OCI-LY1 (cell line): ENCODE results near the gene ROBO1.

Source experiments
- H2AFZ ChIP-seq: fragments of 200-600 bp; sonication (generic), shearing (Covaris generic); 2 replicates; pipeline ENCODE4 v1.6.0; 2014; ENCODE audit warnings: antibody characterized with exemption, mild to moderate bottlenecking, low read length
- H3F3A ChIP-seq: fragments of 200-600 bp; sonication (generic), shearing (Covaris generic); 2 replicates; pipeline ENCODE4 v1.6.0; 2014; ENCODE audit warnings: mild to moderate bottlenecking, antibody characterized with exemption, low read length, moderate library complexity; ENCODE audit not compliant: insufficient read depth
- H3K27ac ChIP-seq: fragments of 200-600 bp; sonication (generic); 2 replicates; pipeline ENCODE4 v1.5.1; 2014; ENCODE audit warnings: low read length, mixed run types, mild to moderate bottlenecking, low read depth; ENCODE audit not compliant: poor library complexity, severe bottlenecking
- H3K27me3 ChIP-seq: fragments of 200-600 bp; sonication (generic); 2 replicates; pipeline ENCODE4 v1.6.0; 2014; ENCODE audit warnings: antibody characterized with exemption, mild to moderate bottlenecking, low read length, moderate library complexity; ENCODE audit not compliant: insufficient read depth
- H3K36me3 ChIP-seq: fragments of 200-600 bp; sonication (generic); 2 replicates; pipeline ENCODE4 v1.6.1; 2014; ENCODE audit warnings: mild to moderate bottlenecking, antibody characterized with exemption, low read length, moderate library complexity, mixed read lengths; ENCODE audit not compliant: insufficient read depth
- H3K4me1 ChIP-seq: fragments of 200-600 bp; sonication (generic); 2 replicates; pipeline ENCODE4 v1.5.1; 2014; ENCODE audit warnings: mild to moderate bottlenecking, low read length, moderate library complexity; ENCODE audit not compliant: insufficient read depth, severe bottlenecking
- H3K4me2 ChIP-seq: fragments of 200-600 bp; sonication (generic), shearing (Covaris generic); 2 replicates; pipeline ENCODE4 v1.6.1; 2014; ENCODE audit warnings: low read length
- H3K4me3 ChIP-seq: fragments of 200-600 bp; sonication (generic); 2 replicates; pipeline ENCODE4 v1.5.1; 2014; ENCODE audit warnings: low read length, low read depth, mild to moderate bottlenecking, mixed read lengths; ENCODE audit not compliant: poor library complexity, severe bottlenecking
- H3K79me2 ChIP-seq: fragments of 200-600 bp; shearing (Covaris generic); 2 replicates; pipeline ENCODE4 v1.6.1; 2016; ENCODE audit warnings: mixed run types, low read length, mixed read lengths; ENCODE audit not compliant: insufficient read depth
- H3K9ac ChIP-seq: fragments of 200-600 bp; sonication (generic), shearing (Covaris generic); 2 replicates; pipeline ENCODE4 v1.6.1; 2014; ENCODE audit warnings: mild to moderate bottlenecking, low read length, mixed read lengths
- H3K9me2 ChIP-seq: fragments of 200-600 bp; sonication (generic), shearing (Covaris generic); 2 replicates; pipeline ENCODE4 v1.6.1; 2014; ENCODE audit warnings: low read depth, mild to moderate bottlenecking, low read length, mixed read lengths
- H3K9me3 ChIP-seq: fragments of 200-600 bp; shearing (Covaris generic); 2 replicates; pipeline ENCODE4 v1.6.1; 2014; ENCODE audit warnings: low read length, mixed read lengths
- H4K20me1 ChIP-seq: fragments of 200-600 bp; sonication (generic), shearing (Covaris generic); 2 replicates; pipeline ENCODE4 v1.6.0; 2016; ENCODE audit warnings: mild to moderate bottlenecking, low read length; ENCODE audit not compliant: insufficient read depth
- EZH2 ChIP-seq: fragments of 200-600 bp; sonication (generic), shearing (Covaris generic); IDR thresholded peaks from 2 replicates; pipeline ENCODE4 v1.8.0; 2017; ENCODE audit warnings: borderline replicate concordance, mixed run types, mild to moderate bottlenecking, antibody characterized with exemption, low read length, moderate library complexity, mixed read lengths
- TF ChIP-seq, protein P1 (sequence below): fragments of 200-600 bp; sonication (generic), shearing (Covaris generic); IDR thresholded peaks from 2 replicates; pipeline ENCODE4 v1.5.1; 2017; ENCODE audit warnings: mild to moderate bottlenecking, antibody characterized with exemption, low read length, moderate library complexity, mixed read lengths

The ROBO1 gene

DNA sequence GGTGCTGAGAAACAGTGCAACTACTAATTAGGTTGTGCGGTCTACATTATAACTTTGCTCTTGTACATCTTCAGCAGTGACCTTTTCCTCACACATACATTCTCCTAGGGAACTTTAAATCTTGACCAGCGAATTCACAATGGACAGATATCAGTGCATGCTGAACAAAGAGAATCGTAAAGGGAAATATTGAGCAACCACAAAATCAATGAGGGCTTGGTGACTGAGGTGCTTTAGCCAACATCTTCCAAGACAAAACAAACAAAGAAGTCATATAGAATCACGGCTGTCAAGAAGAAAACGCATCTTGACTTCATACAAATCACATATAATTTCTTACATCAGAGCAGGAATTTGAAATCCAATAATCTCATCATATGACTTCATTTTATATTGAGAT lies 1022.0 kb downstream of the ROBO1 start:
- H3K4me3 ChIP-seq: no peak overlapping the region
- TF ChIP-seq EZH2: no peak
- TF ChIP-seq, protein P1, sequence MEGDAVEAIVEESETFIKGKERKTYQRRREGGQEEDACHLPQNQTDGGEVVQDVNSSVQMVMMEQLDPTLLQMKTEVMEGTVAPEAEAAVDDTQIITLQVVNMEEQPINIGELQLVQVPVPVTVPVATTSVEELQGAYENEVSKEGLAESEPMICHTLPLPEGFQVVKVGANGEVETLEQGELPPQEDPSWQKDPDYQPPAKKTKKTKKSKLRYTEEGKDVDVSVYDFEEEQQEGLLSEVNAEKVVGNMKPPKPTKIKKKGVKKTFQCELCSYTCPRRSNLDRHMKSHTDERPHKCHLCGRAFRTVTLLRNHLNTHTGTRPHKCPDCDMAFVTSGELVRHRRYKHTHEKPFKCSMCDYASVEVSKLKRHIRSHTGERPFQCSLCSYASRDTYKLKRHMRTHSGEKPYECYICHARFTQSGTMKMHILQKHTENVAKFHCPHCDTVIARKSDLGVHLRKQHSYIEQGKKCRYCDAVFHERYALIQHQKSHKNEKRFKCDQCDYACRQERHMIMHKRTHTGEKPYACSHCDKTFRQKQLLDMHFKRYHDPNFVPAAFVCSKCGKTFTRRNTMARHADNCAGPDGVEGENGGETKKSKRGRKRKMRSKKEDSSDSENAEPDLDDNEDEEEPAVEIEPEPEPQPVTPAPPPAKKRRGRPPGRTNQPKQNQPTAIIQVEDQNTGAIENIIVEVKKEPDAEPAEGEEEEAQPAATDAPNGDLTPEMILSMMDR: no peak

DNA sequence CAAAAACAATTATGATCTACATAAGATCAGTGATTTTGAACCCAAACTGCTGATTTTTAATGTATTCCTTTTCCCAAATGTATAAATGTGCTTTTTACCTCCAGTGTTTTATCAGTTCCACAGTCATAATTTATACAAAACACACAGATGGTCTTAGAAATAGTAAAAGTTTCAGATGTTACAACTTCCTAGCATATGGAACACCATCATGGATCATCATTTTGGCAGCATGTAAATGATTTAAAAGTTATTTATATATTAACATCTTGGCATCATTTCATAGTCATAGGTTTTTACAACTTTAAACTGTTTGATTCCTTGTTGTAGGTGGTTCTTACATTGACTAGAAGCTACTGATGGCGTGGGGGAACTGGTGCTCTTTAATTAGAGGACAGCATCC lies 1025.3 kb downstream of the ROBO1 start:
- Histone ChIP-seq H3K9me2 (no peaks in the 10 kb centered on the region), H3K79me2 (no peaks in the 10 kb centered on the region), H3K36me3 (no peaks in the 10 kb centered on the region), H3K9me3 (no peaks in the 10 kb centered on the region), H3F3A (no peaks in the 10 kb centered on the region), H4K20me1 (no peaks in the 10 kb centered on the region), H3K27ac (no peak overlapping the region), H3K4me3 (no peak overlapping the region), H2AFZ (no peak overlapping the region), H3K4me1 (no peaks in the 10 kb centered on the region), H3K27me3 (no peaks in the 10 kb centered on the region), H3K4me2 (no peak overlapping the region), H3K9ac (no peak overlapping the region)
- TF ChIP-seq EZH2: no peak

More for the DNA sequence above, 1022.0 kb downstream of the ROBO1 start:
- no peak overlapping the region for H3K27ac ChIP-seq
- no peaks in the 10 kb centered on the region for H3K79me2 ChIP-seq
- H2AFZ ChIP-seq: no peak overlapping the region
- H3K9me3 ChIP-seq: no peaks in the 10 kb centered on the region
- H4K20me1 ChIP-seq: no peaks in the 10 kb centered on the region
- no peaks in the 10 kb centered on the region for H3K4me1 ChIP-seq
- no peak overlapping the region for H3K4me2 ChIP-seq
- no peaks in the 10 kb centered on the region for H3K9me2 ChIP-seq
- H3F3A ChIP-seq: no peaks in the 10 kb centered on the region
- H3K27me3 ChIP-seq: no peaks in the 10 kb centered on the region
- no peak overlapping the region for H3K9ac ChIP-seq
- H3K36me3 ChIP-seq: no peaks in the 10 kb centered on the region

DNA sequence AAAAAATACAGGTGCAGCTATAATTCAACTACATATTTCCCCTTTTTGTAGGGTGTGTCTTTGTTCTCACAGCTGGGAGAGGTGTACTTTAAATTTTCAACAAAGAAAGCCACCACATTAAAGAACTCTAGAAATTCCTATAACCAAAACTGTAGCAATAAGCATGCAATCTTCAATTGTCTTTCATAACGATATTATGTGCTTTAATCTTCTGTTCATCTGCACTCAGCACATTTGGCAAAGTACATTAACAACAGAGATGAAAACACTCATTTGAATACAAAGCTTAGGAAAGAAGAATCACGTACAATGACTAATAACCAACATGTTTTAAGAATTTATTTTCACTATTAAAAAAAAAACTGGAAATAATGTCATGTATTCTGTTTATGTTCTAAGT lies 1025.8 kb downstream of the ROBO1 start:
- Histone ChIP-seq H3K4me3 (no peak overlapping the region), H3K9me3 (no peaks in the 10 kb centered on the region), H2AFZ (no peak overlapping the region), H3F3A (no peaks in the 10 kb centered on the region), H3K36me3 (no peaks in the 10 kb centered on the region), H3K4me2 (no peak overlapping the region), H3K4me1 (no peaks in the 10 kb centered on the region), H3K9ac (no peak overlapping the region), H4K20me1 (no peaks in the 10 kb centered on the region), H3K27ac (no peak overlapping the region), H3K9me2 (no peaks in the 10 kb centered on the region), H3K27me3 (no peaks in the 10 kb centered on the region), H3K79me2 (no peaks in the 10 kb centered on the region)
- TF ChIP-seq EZH2: no peak
- TF ChIP-seq, protein P1: no peak

DNA sequence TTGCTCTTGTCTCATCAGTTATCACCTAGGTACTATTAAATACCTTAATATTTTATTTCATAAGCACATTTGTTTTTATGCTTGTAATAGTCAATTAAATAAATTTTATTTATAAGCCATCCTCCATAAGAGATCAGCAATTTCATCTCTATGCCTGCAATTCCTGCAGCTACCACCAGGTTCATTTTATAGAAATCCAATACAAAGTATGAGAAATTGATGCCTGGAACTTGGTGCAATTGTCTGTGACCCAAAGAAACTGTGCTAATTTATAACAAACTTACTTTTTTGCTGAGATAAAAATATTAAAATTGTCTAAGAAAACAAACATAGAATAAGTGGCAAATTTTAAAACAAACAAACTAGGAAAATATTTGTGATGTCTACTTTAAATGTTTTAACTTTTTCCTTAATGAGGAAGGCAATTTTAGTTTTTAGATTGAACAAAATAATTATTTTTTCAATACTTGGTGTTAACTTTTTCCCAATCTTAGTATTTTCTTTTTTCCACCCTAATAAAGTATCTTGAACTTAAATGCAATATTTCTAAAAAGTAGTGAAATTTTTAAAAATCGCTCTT lies 1026.6 kb downstream of the ROBO1 start:
- Histone ChIP-seq H3K79me2 (no peaks in the 10 kb centered on the region), H3K36me3 (no peaks in the 10 kb centered on the region), H3K9ac (no peak overlapping the region), H3K4me1 (no peaks in the 10 kb centered on the region), H4K20me1 (no peaks in the 10 kb centered on the region), H3K27me3 (no peaks in the 10 kb centered on the region), H3K9me2 (no peaks in the 10 kb centered on the region), H2AFZ (no peak overlapping the region), H3F3A (no peaks in the 10 kb centered on the region), H3K27ac (no peak overlapping the region), H3K4me2 (no peak overlapping the region), H3K4me3 (no peak overlapping the region), H3K9me3 (no peaks in the 10 kb centered on the region)
- TF ChIP-seq, protein P1: peak; percentile 43
- no peak for TF ChIP-seq EZH2
